K562 (cell line): ENCODE data around the gene CEP131. TPM values are rescaled to one million over a fixed set of nuclear protein-coding genes. Genes with fewer than 3 reads are reported as not detected.

Experiments
- BRD4 ChIP-seq: fragments of 200-600 bp; sonication (generic); IDR thresholded peaks from 2 replicates; pipeline ENCODE4 v1.6.1; 2017; ENCODE audit warnings: inconsistent platforms
- CLOCK ChIP-seq: fragments of 250-450 bp; sonication (Bioruptor Pico); IDR thresholded peaks from 2 replicates; pipeline ENCODE4 v1.4.0; 2020; ENCODE audit warnings: mild to moderate bottlenecking, moderate library complexity, borderline replicate concordance
- E4F1 ChIP-seq: fragments of 250-450 bp; sonication (Bioruptor Pico); IDR thresholded peaks from 2 replicates; pipeline ENCODE4 v1.5.0; 2021; ENCODE audit warnings: mild to moderate bottlenecking, borderline replicate concordance
- GMEB1 ChIP-seq: fragments of 250-450 bp; sonication (Bioruptor Pico); IDR thresholded peaks from 2 replicates; pipeline ENCODE4 v1.4.0; 2020; ENCODE audit warnings: mild to moderate bottlenecking
- POLR2AphosphoS2 ChIP-seq: IDR thresholded peaks from 2 replicates; pipeline ENCODE4 v1.6.1; 2012; ENCODE audit warnings: low read length, improper control_type of control experiment
- SETDB1 ChIP-seq: IDR thresholded peaks from one replicate; pipeline ENCODE4 v1.6.1; 2012; ENCODE audit warnings: low read length, control low read depth, inconsistent platforms
- TFAP4 ChIP-seq: sonication (generic); formaldehyde crosslinking; IDR thresholded peaks from 2 replicates; pipeline ENCODE4 v1.8.0; 2022; ENCODE audit warnings: missing genetic modification reagents, mild to moderate bottlenecking, moderate library complexity, borderline replicate concordance
- ZNF318 ChIP-seq, 2 experiments: fragments of 450-650 bp; IDR thresholded peaks; 2 replicates each; pipeline ENCODE4 v1.6.1; 2016; ENCODE audit warnings: mild to moderate bottlenecking in 2 of 2, borderline replicate concordance in 1 of 2, low read depth in 1 of 2, moderate library complexity in 1 of 2
- polyA plus RNA-seq, 8 experiments: library from polyadenylated mRNA; depleted of rRNA in 4 of 8; stranded (reverse) in 5 of 8; unstranded in 3 of 8; fragments of >200 nt; fragmentation: Nextera tagmentation in 2 of 8; fragmentation: Illumina TruSeq in 1 of 8; extraction: Ambion mirVana in 2 of 8; extraction: Trizol in 1 of 8; gene quantifications; 2 replicates each; pipeline versions ENCODE4 v1.2.1 to v1.2.3, GENCODE V29; 2011 to 2014; ENCODE audit warnings: inconsistent platforms in 1 of 8, missing spikeins in 1 of 8
- total RNA-seq, 7 experiments: library from RNA; depleted of rRNA in 6 of 7; stranded (reverse); fragments of >200 nt in 6 of 7; fragmentation: Illumina TruSeq in 2 of 7; extraction: Trizol in 2 of 7; gene quantifications; 2 replicates each; pipeline versions ENCODE4 v1.2.1 to v1.2.3, GENCODE V29; 2011 to 2021; ENCODE audit warnings: low replicate concordance in 1 of 7

Gene CEP131
- total and polyA plus RNA-seq, 9 of the 15 experiments (the other 6 are each of a cell fraction or from before 2014, with no cell fraction given) = 0.24 to 21.2 (median 2.3) TPM

GRCh38 chr17:81222906-81223761 lies at the start of gene CEP131 (continued):
- TF ChIP-seq CLOCK (CRISPR knock-in tag) (0 out of 2 replicates have a peak, but pooled peaks have one; percentile 27), POLR2AphosphoS2 (no peak), SETDB1 (no peak), TFAP4 (CRISPR knock-in tag) (peak; percentile 82), GMEB1 (peak; percentile 70; the same call in 1 of the 2 replicates), E4F1 (no peak), BRD4 (peak; percentile 38; the same call in 1 of the 2 replicates), ZNF318 (IDR thresholded peaks at IDR 0.05; ENCODE audit: borderline replicate concordance in 1 of 2, low read depth in 1 of 2) (no peak)
